Stimulated activated CD8-positive, alpha-beta memory T cell treated with anti-CD3 and anti-CD28 coated beads, Interleukin-12 subunit alpha, Interleukin-12 subunit beta, amount 100 ng/mL, for 24 hours (primary cell): ENCODE results near the gene CBY1.
"Not testable (repeated sequence)": the region's sequence is repeated elsewhere in the genome, so short reads cannot be mapped to it uniquely, and the experiment has no call there.

Experiments
- DNase-seq: peaks from one replicate; pipeline ENCODE4 v3.0.0-alpha.2; 2020; ENCODE audit errors: extremely low read depth

The CBY1 gene

DNA sequence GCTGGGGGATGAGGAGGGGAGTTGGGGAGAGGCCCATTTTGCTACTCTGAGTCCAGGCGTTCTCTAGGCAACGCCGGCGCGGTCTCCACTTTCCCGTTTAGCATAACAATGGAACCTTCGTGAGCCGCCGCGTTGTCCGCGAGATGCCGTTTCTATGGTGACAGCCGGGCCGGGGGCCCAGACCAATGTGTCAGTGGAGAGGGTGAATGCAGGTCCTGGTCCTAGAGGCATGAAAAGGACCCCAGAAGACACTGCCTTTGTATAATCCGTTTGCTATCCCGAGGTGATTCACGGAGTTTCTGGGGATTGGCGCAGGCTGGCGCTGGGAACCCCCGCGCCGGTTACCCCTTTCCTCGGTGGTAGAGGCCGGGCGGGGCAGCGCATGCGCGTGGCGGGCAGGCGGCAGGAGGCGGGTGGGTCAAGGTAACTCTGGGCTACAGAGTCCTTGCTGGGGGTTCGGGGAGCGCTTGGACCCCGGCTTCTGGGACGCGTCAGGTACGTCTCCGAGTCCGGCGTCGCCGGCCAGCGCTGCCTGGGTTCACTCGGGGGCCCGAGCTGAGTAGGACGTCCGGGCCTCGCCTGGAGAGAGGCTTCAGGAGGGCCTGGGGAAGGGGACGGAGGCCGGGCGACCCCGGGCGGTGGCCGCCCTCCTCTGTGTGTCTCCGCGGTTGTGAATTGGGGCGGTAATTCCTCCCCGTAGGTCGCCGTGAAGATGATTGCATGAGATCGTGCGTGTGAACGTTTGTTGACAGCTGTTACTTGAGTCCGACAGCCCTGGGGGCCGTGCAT is at the start of gene CBY1, which contains the start of gene FAM227A:
Gene CBY1, plus strand, starts transcription at position 383 of the 789 bp plus-strand sequence. CDS start 11,417 bp downstream, outside the sequence.
Gene FAM227A, minus strand, starts transcription at position 137 of the 789 bp plus-strand sequence. CDS start 6,224 bp downstream, outside the sequence.
- peak; percentile 67 for DNase-seq

- no peak for DNase-seq
Measured at GRCh38 chr22:38607680-38608079, 48.8 kb upstream of the CBY1 start.

- no peak for DNase-seq
Measured at GRCh38 chr22:38608992-38609750, 47.3 kb upstream of the CBY1 start.

DNA sequence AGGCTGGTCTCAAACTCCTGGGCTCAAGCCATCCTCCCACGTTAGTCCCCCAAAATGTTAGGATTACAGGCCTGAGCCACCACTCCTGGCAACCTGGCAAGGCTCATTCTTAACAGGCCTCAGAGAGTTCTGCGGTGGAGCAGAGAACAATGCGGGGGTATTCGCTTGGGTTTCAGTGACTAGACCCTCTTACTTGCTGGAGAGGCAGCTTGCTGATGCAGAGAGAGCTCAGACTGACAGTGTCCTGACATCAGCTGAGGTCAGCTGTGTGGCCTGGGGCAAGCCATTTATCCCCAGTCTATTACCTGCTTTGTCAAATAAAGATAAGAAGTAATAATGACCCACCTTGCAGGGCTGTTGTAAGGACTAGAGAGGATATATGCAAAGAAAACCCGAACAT is 46.2 kb upstream of the CBY1 start:
- no peak for DNase-seq

GRCh38 chr22:38611559-38611958 is 44.9 kb upstream of the CBY1 start:
- DNase-seq: no peak

DNA sequence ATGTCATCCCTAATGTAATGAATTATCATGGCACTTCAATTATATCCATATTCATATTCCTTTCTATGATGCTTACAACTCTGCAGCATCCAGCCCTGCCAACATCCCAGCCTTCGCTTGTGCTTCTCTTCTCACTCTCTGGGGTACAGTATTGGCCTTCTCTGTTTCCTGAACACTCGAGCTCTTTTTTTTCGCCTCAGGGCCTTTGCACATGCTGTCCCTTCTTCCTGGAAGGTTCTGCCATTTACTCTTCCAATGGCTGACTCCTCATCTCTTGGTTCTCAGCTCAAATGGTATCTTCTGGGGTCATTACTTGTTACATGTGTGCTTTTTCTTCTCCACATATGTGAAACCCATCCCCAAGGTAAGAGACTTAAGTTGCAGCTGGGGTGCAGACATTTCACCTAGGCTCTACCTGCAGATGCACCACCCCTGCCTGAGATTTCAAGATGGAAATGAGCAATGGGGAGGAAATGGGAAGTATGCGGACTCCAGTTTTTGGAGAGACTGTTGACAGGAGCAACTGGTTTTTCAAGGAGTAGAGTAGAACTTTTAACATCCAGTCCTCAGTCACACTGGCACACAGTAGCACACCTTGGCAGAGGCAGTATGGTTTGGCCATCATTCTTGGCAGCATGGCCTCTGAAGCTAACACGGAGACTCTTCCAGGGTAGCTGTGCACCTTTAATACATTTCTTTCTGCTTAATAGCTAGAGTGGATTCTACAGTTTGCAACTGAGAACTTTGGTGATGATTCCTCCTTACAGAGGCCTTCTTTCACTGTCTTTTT is 44.0 kb upstream of the CBY1 start:
- no peak for DNase-seq

DNA sequence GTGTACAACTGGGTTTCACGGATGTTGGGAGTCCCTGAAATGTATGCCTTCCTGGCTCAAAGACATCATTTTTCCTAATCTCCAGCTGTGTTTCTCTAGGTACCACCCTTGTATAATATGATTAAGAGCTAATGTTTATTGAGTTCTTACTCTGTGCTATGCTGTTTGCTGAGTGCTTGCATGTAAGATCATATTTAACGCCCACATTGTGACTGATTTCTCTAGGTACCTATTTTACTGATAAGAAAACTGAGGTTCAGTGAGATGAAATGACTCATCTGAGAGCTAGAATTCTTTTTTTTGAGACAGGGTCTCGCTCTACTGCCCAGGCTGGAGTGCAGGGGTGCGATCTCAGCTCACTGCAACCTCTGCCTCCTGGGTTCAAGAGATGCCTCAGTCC is 42.9 kb upstream of the CBY1 start:
- DNase-seq: no peak

DNA sequence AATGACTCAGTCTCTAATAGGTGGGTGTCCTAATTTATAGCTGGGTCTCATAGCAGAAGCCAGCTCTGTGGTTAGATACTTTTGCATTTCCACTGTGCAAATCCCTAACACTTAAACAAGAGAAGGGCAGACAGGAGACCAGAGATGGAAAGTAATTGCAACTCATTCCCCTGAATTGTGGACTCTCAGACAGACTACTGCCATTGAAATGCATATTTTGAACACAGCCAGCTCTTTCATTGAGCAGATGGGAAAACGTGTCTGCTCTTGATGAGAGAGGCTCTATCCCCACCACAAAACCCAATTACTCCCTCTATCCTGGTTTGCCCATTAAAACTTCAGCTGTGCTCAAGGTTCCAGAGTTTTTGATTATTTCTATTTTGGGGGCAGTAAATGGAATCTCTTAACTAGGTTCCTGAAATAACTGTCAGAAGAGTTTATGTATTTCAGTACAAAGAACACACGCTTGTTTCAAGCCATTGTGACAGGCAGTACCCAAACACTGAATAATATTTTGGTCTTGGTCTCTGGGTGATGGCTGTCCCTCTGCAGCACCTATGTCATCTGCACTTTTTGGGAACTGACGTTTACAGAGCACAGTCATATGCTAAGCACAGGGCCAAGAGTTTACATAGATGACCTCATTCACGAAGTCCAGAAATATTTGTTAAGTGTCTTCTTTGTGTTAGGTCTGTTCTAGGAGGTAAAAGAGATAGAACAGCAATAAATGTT is 41.9 kb upstream of the CBY1 start:
- no peak for DNase-seq

GRCh38 chr22:38615064-38615405 is 41.4 kb upstream of the CBY1 start:
- DNase-seq: not testable (repeated sequence)

- no peak for DNase-seq
Measured at GRCh38 chr22:38618258-38618657, 38.2 kb upstream of the CBY1 start.

- DNase-seq: no peak
Measured at GRCh38 chr22:38618682-38619081, 37.8 kb upstream of the CBY1 start.

GRCh38 chr22:38623351-38623750 is 33.1 kb upstream of the CBY1 start:
- no peak for DNase-seq

DNA sequence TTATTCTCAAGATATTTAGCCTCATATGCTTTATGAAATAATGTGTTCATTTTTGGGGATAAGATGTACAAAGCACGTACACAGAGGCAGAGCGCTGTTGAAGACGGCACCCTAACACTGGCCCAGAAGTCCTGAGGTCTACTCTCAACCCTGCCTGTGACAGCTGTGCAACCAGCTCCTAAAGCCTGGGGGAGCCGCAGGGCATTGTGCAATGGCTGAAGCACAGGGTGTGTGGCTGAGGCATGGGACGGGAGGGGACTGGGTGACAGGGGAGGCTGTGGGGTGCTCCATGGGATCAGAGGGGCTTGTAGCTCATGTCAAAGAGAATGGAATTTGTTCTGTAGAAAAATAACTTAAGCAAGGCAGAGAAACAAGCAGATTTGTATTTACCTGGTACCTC is 28.0 kb upstream of the CBY1 start:
- no peak for DNase-seq

DNA sequence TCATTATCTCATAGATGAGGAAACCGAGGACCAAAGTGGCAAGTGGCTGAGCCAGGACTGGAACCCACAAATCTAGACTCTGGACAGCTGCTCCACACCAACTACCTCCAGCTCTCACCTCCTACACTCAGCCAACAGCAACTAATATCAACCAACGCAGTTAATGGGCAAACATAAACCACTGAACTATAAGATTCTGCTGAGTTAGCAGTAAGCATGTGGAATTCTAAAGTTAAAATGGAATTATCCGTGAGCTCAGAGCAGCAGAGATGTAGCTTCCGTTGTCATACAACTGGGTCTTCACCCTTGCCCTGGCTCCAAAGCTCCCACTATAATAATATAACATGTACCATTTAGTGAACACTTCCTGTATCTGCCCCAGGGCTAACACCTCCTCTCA is 27.3 kb upstream of the CBY1 start:
- no peak for DNase-seq

- DNase-seq: no peak
Measured at GRCh38 chr22:38631724-38632123, 24.7 kb upstream of the CBY1 start.

DNA sequence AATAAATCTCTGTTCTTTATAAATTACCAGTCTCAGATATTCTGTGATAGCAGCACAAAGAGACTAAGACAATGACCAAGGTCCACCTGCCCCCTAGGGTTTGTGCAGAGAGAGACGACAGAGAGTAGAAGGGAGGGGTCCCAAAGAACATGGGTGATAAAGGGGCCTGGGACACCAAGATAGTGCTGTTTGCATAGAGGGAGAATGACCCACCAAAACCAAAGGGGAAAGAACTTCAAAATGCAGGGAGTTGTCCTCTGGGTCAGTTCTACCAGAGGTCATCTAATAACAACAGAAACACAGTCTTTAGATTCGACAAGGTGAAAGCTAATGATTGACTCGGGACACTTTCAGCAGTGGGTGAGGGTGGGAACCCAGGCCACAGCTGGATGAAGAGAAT is 23.9 kb upstream of the CBY1 start:
- no peak for DNase-seq

DNA sequence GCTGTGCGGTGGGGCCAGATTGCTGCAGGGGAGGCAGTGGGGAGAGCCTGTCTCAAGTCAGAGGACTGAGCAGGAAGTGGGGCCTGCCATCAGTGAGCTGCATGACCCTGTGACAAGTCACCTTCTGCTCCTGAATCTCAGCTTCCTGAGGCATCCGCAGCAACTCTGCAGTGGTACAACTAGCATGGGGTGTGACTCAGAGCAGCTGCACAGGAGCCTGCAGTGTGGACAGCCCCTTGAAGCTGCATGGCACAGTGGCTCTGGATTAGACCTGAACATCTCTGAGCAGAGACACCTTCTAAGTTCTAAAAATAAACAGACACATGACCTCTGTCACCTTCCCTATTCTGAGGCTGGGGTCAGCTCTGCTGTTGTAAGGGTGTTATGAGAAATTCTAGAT is 18.2 kb upstream of the CBY1 start:
- DNase-seq: no peak

- DNase-seq: no peak
Measured at GRCh38 chr22:38638728-38639127, 17.7 kb upstream of the CBY1 start.

GRCh38 chr22:38641476-38642040 is 14.9 kb upstream of the CBY1 start:
- no peak for DNase-seq

- not testable (repeated sequence) for DNase-seq
Measured at GRCh38 chr22:38644245-38644644, 12.2 kb upstream of the CBY1 start.

DNA sequence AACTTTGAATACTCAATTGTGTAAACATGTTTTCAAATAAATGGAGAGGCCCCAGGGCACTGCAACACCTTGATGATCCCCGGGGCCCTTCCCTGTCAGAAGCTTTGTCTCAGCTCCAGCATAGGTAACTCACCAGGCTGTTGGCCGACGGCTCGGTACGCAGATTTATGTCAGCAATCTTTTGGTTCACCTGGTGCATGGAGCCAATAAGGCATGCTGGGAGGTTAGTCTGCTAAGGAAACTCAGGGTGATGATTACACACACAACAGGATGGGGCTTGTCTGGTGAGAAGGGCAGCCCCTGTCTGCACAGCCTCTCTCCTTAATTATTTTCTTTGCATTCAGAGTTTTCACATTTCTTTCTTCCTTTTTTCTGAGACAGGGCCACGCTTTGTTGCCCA is 11.0 kb upstream of the CBY1 start:
- DNase-seq: no peak
